GM18519 (cell line): Measurements from ENCODE around the gene LIPT1.
A peak's percentile ranks its signal among the peaks of the same experiment; 100 is the strongest.
"Not testable (repeated sequence)": the region's sequence is repeated elsewhere in the genome, so short reads cannot be mapped to it uniquely, and the experiment has no call there.

ENCODE experiments used
- ATAC-seq: cut with Tn5 transposase; IDR thresholded peaks from one replicate; pipeline ENCODE4 v1.9.1; 2021; ENCODE audit warnings: mild to moderate bottlenecking, moderate library complexity; ENCODE audit not compliant: unreplicated experiment, low FRiP score

LIPT1 gene

GRCh38 chr2:99171377-99172140, 16.8 kb downstream of the LIPT1 start:
- ATAC-seq = no peak

GRCh38 chr2:99180755-99181623, 26.2 kb downstream of the LIPT1 start, which contains the start of the genes MITD1 and MRPL30:
Gene MITD1 (minus strand): TSS chr2:99181058. CDS start chr2:99180981, 77 bp downstream.
Gene MRPL30 (plus strand): TSS chr2:99181184. CDS start chr2:99186204, 5,020 bp downstream.
- peak; percentile 68 for ATAC-seq

GRCh38 chr2:99181624-99182000, 26.8 kb downstream of the LIPT1 start:
- no peak for ATAC-seq

GRCh38 chr2:99183025-99183424, 28.3 kb downstream of the LIPT1 start:
- no peak for ATAC-seq

GRCh38 chr2:99184811-99185210, 30.0 kb downstream of the LIPT1 start:
- no peak for ATAC-seq

GRCh38 chr2:99187011-99187410, 32.2 kb downstream of the LIPT1 start:
- ATAC-seq = no peak

- no peak for ATAC-seq
Observed at GRCh38 chr2:99188357-99188756, 33.6 kb downstream of the LIPT1 start.

GRCh38 chr2:99190548-99190947, 35.8 kb downstream of the LIPT1 start:
- no peak for ATAC-seq

GRCh38 chr2:99192364-99192763, 37.6 kb downstream of the LIPT1 start:
- ATAC-seq = not testable (repeated sequence)

GRCh38 chr2:99198103-99198841, 43.5 kb downstream of the LIPT1 start:
- no peak for ATAC-seq

GRCh38 chr2:99200076-99200800, 45.5 kb downstream of the LIPT1 start:
- no peak for ATAC-seq

- ATAC-seq = no peak
Observed at GRCh38 chr2:99201959-99202678, 47.4 kb downstream of the LIPT1 start.

GRCh38 chr2:99205491-99205890, 50.7 kb downstream of the LIPT1 start:
- no peak for ATAC-seq
